Endothelial cell of umbilical vein (primary cell): ENCODE results near the gene ANAPC2. TPM values are rescaled to one million over a fixed set of nuclear protein-coding genes. Genes with fewer than 3 reads are reported as not detected.

Experiments used
- BruUV-seq: library from RNA; stranded (reverse); fragments of 400-500 nt; replicated peaks from 2 replicates; lab custom pipeline; 2021; lab: Mats Ljungman, UMichigan
- CTCF ChIA-PET: fragments of 300-600, 350-600 bp; sonication (Branson Sonifier 250); formaldehyde crosslinking; loops from one replicate; lab custom pipeline; 2021; ENCODE audit warnings: antibody characterized with exemption, inconsistent platforms; lab: Charles Lee
- POLR2A ChIA-PET: fragments of 300-600, 350-600 bp; sonication (Branson Sonifier 250); formaldehyde crosslinking; loops from one replicate; lab custom pipeline; 2021; ENCODE audit warnings: antibody characterized with exemption, inconsistent platforms; lab: Charles Lee
- DNase-seq: peaks from one replicate; pipeline ENCODE4 v3.0.0-alpha.2; 2011; ENCODE audit warnings: low read depth, low spot score
- FAIRE-seq: peaks from 2 replicates; lab custom pipeline; 2011; peaks lifted over from hg19 to GRCh38; lab: Jason Lieb, UNC
- H2AFZ ChIP-seq: 2 replicates; pipeline ENCODE4 v1.6.0; 2012; ENCODE audit warnings: low read depth, low read length, control low read depth, inconsistent platforms
- H3K27ac ChIP-seq: 2 replicates; pipeline ENCODE4 v1.5.1; 2011; ENCODE audit warnings: low read depth, mild to moderate bottlenecking, control low read depth, low read length, moderate library complexity; ENCODE audit not compliant: insufficient read depth
- H3K27me3 ChIP-seq, 2 experiments: 2 replicates each; pipeline versions ENCODE4 v1.6.0 to v1.6.1; 2011; ENCODE audit warnings: low read length in 2 of 2, mixed read lengths in 1 of 2; ENCODE audit not compliant: control insufficient read depth in 2 of 2, insufficient read depth in 2 of 2
- H3K36me3 ChIP-seq, 2 experiments: 2 replicates in 1 of 2; 3 replicates in 1 of 2; pipeline ENCODE4 v1.5.1; 2011; ENCODE audit warnings: low read length in 2 of 2, mild to moderate bottlenecking in 1 of 2, moderate library complexity in 1 of 2; ENCODE audit not compliant: control insufficient read depth in 2 of 2, insufficient read depth in 2 of 2; ENCODE audit errors: extremely low read depth in 1 of 2
- H3K4me1 ChIP-seq: 3 replicates; pipeline ENCODE4 v1.5.1; 2011; ENCODE audit warnings: mild to moderate bottlenecking, low read length; ENCODE audit not compliant: control insufficient read depth, insufficient read depth; ENCODE audit errors: extremely low read depth
- H3K4me2 ChIP-seq: 2 replicates; pipeline ENCODE4 v1.6.1; 2011; ENCODE audit warnings: low read length, control low read depth, mixed read lengths; ENCODE audit not compliant: insufficient read depth
- H3K4me3 ChIP-seq, 3 experiments: fragments of 200-600 bp in 1 of 3; sonication (generic), shearing (Covaris generic) in 1 of 3; replicated peaks in 1 of 3; 2 replicates each; pipeline ENCODE4 v1.5.1; 2011 to 2016; ENCODE audit warnings: control low read depth in 3 of 3, low read length in 3 of 3, mild to moderate bottlenecking in 2 of 3, inconsistent platforms in 1 of 3, low read depth in 1 of 3, moderate library complexity in 1 of 3; ENCODE audit not compliant: insufficient read depth in 1 of 3
- H3K79me2 ChIP-seq: 2 replicates; pipeline ENCODE4 v1.6.0; 2012; ENCODE audit warnings: low read length, inconsistent platforms; ENCODE audit not compliant: control insufficient read depth, insufficient read depth
- H3K9ac ChIP-seq: replicated peaks from 2 replicates; pipeline ENCODE3; 2011; ENCODE audit warnings: low read length, control low read depth; ENCODE audit not compliant: insufficient read depth; ENCODE audit errors: extremely low read depth
- H3K9me1 ChIP-seq: replicated peaks from 3 replicates; pipeline ENCODE4 v1.6.0; 2011; ENCODE audit warnings: mild to moderate bottlenecking, low read length; ENCODE audit not compliant: control insufficient read depth, insufficient read depth; ENCODE audit errors: extremely low read depth
- H3K9me3 ChIP-seq: replicated peaks from 2 replicates; pipeline ENCODE4 v1.5.1; 2012; ENCODE audit warnings: low read length, inconsistent platforms; ENCODE audit not compliant: control insufficient read depth, insufficient read depth
- H4K20me1 ChIP-seq: replicated peaks from 2 replicates; pipeline ENCODE3; 2011; ENCODE audit warnings: mild to moderate bottlenecking, low read length; ENCODE audit not compliant: control insufficient read depth, insufficient read depth; ENCODE audit errors: extremely low read depth
- EZH2 ChIP-seq: IDR thresholded peaks from 2 replicates; pipeline ENCODE4 v1.6.1; 2012; ENCODE audit warnings: borderline replicate concordance, low read depth, mild to moderate bottlenecking, moderate library complexity, low read length, inconsistent platforms; ENCODE audit not compliant: severe bottlenecking
- FOS ChIP-seq: IDR thresholded peaks from 2 replicates; pipeline ENCODE4 v1.6.1; 2011; ENCODE audit warnings: mild to moderate bottlenecking, low read length, moderate library complexity, borderline replicate concordance; ENCODE audit not compliant: insufficient read depth
- GATA2 ChIP-seq: IDR thresholded peaks from 2 replicates; pipeline ENCODE4 v1.7.0; 2011; ENCODE audit warnings: low read depth, mild to moderate bottlenecking, moderate library complexity, mixed read lengths, low read length; ENCODE audit not compliant: insufficient read length, insufficient read depth
- JUN ChIP-seq: IDR thresholded peaks from 2 replicates; pipeline ENCODE4 v1.6.1; 2011; ENCODE audit warnings: borderline replicate concordance, low read depth; ENCODE audit not compliant: insufficient read length, insufficient read depth
- MAX ChIP-seq: IDR thresholded peaks from 2 replicates; pipeline ENCODE4 v1.6.1; 2011; ENCODE audit not compliant: insufficient read depth, insufficient read length
- MYC ChIP-seq: IDR thresholded peaks from one replicate; pipeline ENCODE4 v1.6.1; 2011; ENCODE audit warnings: mild to moderate bottlenecking, low read depth, low read length
- POLR2A ChIP-seq: IDR thresholded peaks from 2 replicates; pipeline ENCODE4 v1.6.1; 2012; ENCODE audit warnings: low read depth, mild to moderate bottlenecking, control low read depth, low read length
- POLR2AphosphoS5 ChIP-seq: IDR thresholded peaks from 2 replicates; pipeline ENCODE4 v1.6.1; 2012; ENCODE audit warnings: low read depth, mild to moderate bottlenecking, control low read depth, low read length, moderate library complexity; ENCODE audit not compliant: insufficient read depth
- dilution Hi-C: fragments of 300-500 bp; cut with MboI; formaldehyde crosslinking; loops from one replicate; pipeline ENCODE4 v1.15.0; 2019; ENCODE audit warnings: low sequenced_read_pairs; ENCODE audit not compliant: extremely low pct_ligation_motif_present
- intact Hi-C: fragments of 100-400 bp; cut with micrococcal nuclease; formaldehyde crosslinking; loops from one replicate; pipeline ENCODE4 v1.10.0; 2022
- polyA plus RNA-seq, 4 experiments: library from polyadenylated mRNA; depleted of rRNA in 3 of 4; stranded (reverse) in 3 of 4; unstranded in 1 of 4; fragments of >200 nt; gene quantifications; 2 replicates each; pipeline versions ENCODE4 v1.2.1 to v1.2.3, GENCODE V29; 2011 to 2012; ENCODE audit warnings: missing spikeins in 1 of 4
- total RNA-seq: library from RNA; stranded (reverse); gene quantifications from 2 replicates; pipeline ENCODE4 v1.2.3, GENCODE V29; 2021
- TF ChIP-seq, protein P1 (sequence below), 2 donors: IDR thresholded peaks; 1 replicate in 1 of 2; 2 replicates in 1 of 2; pipeline ENCODE4 v1.5.1; 2011; ENCODE audit warnings: low read length in 2 of 2, mild to moderate bottlenecking in 2 of 2, moderate library complexity in 2 of 2, control low read depth in 1 of 2, inconsistent platforms in 1 of 2, low read depth in 1 of 2; ENCODE audit not compliant: insufficient read depth in 1 of 2; ENCODE audit errors: extremely low read depth in 1 of 2

The ANAPC2 gene
- total and polyA plus RNA-seq, 2 donors (not counting 3 experiments of a cell fraction or from before 2014, with no cell fraction given), result 44.8 to 69.2 TPM

GRCh38 chr9:137211532-137211931, 23.2 kb upstream of the ANAPC2 start:
- Histone ChIP-seq H3K27ac (no peak overlapping the region), H3K4me3 (no peak overlapping the region), H3K79me2 (peaks cover 8% of the 10 kb centered on the region), H2AFZ (no peak overlapping the region), H3K36me3 (peaks cover 0 to 7% of the 10 kb centered on the region in 2 experiments), H3K27me3 (no peaks in the 10 kb centered on the region), H3K4me1 (peaks cover 2% of the 10 kb centered on the region), H3K9ac (no peak overlapping the region), H3K9me1 (no peaks in the 10 kb centered on the region), H4K20me1 (no peaks in the 10 kb centered on the region), H3K9me3 (no peaks in the 10 kb centered on the region), H3K4me2 (no peak overlapping the region)
- CTCF ChIA-PET, result interaction anchor here (1.1 kb wide), 1 partner anchor 23 kb away, joined by 3 read pairs; the partner anchor contains the start of genes ANAPC2 and SSNA1
- intact Hi-C loops (no loop called here), dilution Hi-C loops (no loop called here)
- DNase-seq, result no peak
- BruUV-seq, result no TSS peak
- POLR2A ChIA-PET, result no interaction called here
- TF ChIP-seq EZH2, result no peak
- no peak for FAIRE-seq

DNA sequence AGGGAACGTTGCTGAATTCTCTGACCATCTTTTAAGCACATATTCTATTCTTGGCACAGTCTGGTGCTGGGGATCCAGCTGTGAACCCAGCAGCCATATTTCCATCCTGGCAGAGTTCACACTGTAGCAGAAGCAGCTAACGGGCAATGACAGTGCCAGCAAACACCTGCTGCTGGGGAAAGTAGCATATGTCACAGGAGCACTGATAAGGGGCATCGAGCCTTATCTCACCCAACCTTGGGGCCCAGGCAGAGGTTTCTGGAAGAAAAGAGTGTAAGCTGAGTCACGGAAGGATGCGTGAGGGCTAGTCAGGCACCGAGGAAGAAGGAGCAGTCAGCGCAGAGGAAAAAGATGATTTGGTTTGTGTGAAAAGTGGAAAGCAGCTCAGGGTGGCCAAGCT, 18.2 kb upstream of the ANAPC2 start:
- FAIRE-seq, result no peak
- H2AFZ ChIP-seq, result no peak overlapping the region
- H3K9me1 ChIP-seq, result no peaks in the 10 kb centered on the region
- H3K27ac ChIP-seq, result no peak overlapping the region
- POLR2A ChIA-PET, result interaction anchor here (1.0 kb wide), 1 partner anchor 34 kb away, joined by 3 read pairs; the partner anchor contains the start of gene TUBB4B
- H4K20me1 ChIP-seq, result no peaks in the 10 kb centered on the region
- peak overlapping the region in 1 of 3 experiments; percentile 62 for H3K4me3 ChIP-seq
- H3K4me2 ChIP-seq, result peak overlapping the region; percentile 83
- BruUV-seq, result no TSS peak
- no peaks in the 10 kb centered on the region for H3K27me3 ChIP-seq
- CTCF ChIA-PET, result interaction anchor here (1.8 kb wide), 1 partner anchor 12 kb away, joined by 4 read pairs; no protein-coding TSS in a partner anchor
- TF ChIP-seq MAX (no peak), MYC (no peak), EZH2 (no peak), POLR2A (no peak), JUN (no peak), POLR2AphosphoS5 (no peak), GATA2 (no peak), FOS (no peak)
- TF ChIP-seq, protein P1, sequence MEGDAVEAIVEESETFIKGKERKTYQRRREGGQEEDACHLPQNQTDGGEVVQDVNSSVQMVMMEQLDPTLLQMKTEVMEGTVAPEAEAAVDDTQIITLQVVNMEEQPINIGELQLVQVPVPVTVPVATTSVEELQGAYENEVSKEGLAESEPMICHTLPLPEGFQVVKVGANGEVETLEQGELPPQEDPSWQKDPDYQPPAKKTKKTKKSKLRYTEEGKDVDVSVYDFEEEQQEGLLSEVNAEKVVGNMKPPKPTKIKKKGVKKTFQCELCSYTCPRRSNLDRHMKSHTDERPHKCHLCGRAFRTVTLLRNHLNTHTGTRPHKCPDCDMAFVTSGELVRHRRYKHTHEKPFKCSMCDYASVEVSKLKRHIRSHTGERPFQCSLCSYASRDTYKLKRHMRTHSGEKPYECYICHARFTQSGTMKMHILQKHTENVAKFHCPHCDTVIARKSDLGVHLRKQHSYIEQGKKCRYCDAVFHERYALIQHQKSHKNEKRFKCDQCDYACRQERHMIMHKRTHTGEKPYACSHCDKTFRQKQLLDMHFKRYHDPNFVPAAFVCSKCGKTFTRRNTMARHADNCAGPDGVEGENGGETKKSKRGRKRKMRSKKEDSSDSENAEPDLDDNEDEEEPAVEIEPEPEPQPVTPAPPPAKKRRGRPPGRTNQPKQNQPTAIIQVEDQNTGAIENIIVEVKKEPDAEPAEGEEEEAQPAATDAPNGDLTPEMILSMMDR (IDR thresholded peaks at IDR 0.05; ENCODE audit: extremely low read depth in 1 of 2, insufficient read depth in 1 of 2, low read depth in 1 of 2, low read length in 2 of 2), result no peak
- H3K36me3 ChIP-seq, result peaks cover 0 to 5% of the 10 kb centered on the region in 2 experiments
- intact Hi-C loops, result no loop called here
- peaks cover 21% of the 10 kb centered on the region for H3K4me1 ChIP-seq
- peak overlapping the region; percentile 85 for H3K9ac ChIP-seq
- no peak for DNase-seq
- no peaks in the 10 kb centered on the region for H3K9me3 ChIP-seq
- H3K79me2 ChIP-seq, result peaks cover 34% of the 10 kb centered on the region
- dilution Hi-C loops, result no loop called here
